ENCODE measurements around the gene R3HDM2.
"Not testable (repeated sequence)": the region's sequence is repeated elsewhere in the genome, so short reads cannot be mapped to it uniquely, and the experiment has no call there.

The R3HDM2 gene

DNA sequence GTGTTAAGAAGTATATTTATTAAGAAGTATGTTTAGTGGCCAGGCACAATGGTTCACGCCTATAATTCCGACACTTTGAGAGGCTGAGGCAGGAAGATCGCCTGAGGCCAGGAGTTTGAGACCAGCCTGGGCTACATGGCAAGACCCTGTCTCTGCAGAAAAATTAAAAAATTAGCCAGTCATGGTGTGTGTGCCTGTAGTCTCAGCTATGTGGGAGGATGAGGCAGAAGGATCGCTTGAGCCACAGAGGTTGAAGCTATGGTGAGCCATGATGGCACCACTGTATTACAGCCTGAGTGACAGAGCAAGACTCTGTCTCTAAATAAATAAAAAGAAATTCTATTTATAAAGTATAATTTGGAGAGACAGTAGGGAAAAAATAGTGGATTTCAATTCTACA is 20.3 kb downstream of the R3HDM2 start:
- TF ChIP-seq, protein P1, sequence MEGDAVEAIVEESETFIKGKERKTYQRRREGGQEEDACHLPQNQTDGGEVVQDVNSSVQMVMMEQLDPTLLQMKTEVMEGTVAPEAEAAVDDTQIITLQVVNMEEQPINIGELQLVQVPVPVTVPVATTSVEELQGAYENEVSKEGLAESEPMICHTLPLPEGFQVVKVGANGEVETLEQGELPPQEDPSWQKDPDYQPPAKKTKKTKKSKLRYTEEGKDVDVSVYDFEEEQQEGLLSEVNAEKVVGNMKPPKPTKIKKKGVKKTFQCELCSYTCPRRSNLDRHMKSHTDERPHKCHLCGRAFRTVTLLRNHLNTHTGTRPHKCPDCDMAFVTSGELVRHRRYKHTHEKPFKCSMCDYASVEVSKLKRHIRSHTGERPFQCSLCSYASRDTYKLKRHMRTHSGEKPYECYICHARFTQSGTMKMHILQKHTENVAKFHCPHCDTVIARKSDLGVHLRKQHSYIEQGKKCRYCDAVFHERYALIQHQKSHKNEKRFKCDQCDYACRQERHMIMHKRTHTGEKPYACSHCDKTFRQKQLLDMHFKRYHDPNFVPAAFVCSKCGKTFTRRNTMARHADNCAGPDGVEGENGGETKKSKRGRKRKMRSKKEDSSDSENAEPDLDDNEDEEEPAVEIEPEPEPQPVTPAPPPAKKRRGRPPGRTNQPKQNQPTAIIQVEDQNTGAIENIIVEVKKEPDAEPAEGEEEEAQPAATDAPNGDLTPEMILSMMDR (IDR thresholded peaks at IDR 0.05; ENCODE audit: control insufficient read depth, insufficient read depth, low read depth, low read length, missing control alignments) = no peak
- no peak for DNase-seq (ENCODE audit: low read depth)
- no peak overlapping the region for H3K4me3 ChIP-seq (ENCODE audit: control insufficient read depth, low read depth, low read length)

DNA sequence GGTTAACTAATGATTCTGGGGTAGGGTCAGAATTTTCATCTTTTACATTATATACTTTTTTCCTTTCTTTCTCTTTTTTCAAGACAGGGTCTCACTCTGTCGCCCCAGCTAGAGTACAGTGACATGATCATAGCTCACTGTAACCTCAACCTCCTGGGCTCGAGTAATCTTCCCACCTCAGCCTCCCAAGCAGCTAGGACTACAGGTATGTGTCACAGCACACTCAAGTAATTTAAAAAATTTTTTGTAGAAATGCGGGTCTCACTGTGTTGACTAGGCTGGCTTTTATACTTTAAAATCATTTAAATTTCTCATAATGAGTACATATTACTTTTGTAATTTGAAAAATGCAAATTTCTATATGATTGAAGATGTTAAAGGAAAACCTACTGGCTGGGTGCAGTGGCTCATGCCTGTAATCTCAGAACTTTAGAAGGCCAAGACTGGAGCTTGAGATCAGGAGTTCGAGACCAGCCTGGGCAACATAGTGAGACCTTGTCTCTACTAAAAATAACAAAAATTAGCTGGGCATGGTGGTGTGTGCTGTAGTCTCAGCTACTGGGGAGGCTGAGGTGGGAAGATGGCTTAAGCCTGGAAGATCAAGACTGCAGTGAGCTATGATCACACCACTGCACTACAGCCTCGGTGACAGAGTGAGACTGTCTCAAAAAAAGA is 25.7 kb downstream of the R3HDM2 start:
- DNase-seq (ENCODE audit: low read depth) = no peak

DNA sequence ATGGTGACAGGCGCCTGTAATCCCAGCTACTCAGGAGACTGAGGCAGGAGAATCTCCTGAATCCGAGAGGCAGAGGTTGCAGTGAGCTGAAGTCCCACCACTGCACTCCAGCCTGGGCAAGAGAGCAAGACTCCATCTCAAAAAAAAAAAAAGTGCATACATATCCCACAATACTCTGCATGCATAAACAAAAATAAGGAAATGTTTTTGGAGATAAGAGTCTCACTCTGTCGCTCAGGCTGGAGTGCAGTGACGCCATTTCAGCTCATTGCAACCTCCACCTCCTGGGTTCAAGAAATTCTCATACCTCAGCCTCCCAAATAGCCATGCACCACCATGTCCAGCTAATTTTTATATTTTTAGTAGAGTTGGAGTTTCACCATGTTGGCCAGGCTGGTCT is 28.7 kb downstream of the R3HDM2 start:
- H3K4me3 ChIP-seq (ENCODE audit: control insufficient read depth, low read depth, low read length); DNase-seq (ENCODE audit: low read depth): not testable (repeated sequence)

More for the DNA sequence above, 25.7 kb downstream of the R3HDM2 start:
- H3K4me3 ChIP-seq (ENCODE audit: control insufficient read depth, low read depth, low read length) = no peak overlapping the region
- TF ChIP-seq, protein P1 (IDR thresholded peaks at IDR 0.05; ENCODE audit: control insufficient read depth, insufficient read depth, low read depth, low read length, missing control alignments) = no peak

DNA sequence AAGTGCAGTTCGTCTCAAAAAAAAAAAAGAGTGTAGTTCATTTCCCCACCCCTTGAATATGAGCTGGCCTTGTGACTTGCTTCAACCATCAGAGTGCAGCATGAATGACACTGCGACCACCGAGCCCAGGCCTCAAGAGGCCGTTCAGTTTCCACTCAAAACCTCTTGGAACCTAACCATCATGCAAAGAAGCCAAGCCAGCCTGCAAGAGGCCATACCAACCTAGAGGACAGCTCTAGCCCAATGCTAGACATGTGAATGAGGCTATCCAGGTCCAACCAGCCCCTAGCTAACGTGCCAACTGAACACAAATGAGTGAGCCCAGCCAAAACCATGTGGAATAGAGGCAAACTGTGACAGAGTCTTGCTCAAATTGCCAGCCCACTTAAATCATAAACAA is 29.7 kb downstream of the R3HDM2 start:
- no peak overlapping the region for H3K4me3 ChIP-seq (ENCODE audit: control insufficient read depth, low read depth, low read length)
- TF ChIP-seq, protein P1 (IDR thresholded peaks at IDR 0.05; ENCODE audit: control insufficient read depth, insufficient read depth, low read depth, low read length, missing control alignments) = no peak
- DNase-seq (ENCODE audit: low read depth) = no peak

DNA sequence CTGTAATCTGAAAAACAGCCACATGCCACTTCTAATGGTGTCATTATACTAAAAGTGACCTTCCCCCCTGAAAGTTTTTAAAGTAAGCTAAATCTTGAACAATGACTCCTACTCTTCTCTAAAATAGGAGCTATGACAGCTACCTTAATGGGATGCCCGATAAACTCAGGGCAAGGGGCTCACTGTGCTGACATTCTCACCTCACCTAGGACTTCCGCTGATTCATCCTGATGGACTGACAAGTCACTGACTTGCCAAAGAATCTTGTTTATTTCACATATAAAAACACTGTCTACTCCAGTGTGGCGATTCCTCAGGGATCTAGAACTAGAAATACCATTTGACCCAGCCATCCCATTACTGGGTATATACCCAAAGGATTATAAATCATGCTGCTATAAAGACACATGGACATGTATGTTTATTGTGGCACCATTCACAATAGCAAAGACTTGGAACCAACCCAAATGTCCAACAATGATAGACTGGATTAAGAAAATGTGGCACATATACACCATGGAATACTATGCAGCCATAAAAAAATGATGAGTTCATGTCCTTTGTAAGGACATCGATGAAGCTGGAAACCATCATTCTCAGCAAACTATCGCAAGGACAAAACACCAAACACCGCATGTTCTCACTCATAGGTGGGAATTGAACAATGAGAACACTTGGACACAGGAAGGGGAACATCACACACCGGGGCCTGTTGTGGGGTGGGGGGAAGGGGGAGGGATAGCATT is 31.0 kb downstream of the R3HDM2 start:
- not testable (repeated sequence) for H3K4me3 ChIP-seq (ENCODE audit: control insufficient read depth, low read depth, low read length); DNase-seq (ENCODE audit: low read depth)

DNA sequence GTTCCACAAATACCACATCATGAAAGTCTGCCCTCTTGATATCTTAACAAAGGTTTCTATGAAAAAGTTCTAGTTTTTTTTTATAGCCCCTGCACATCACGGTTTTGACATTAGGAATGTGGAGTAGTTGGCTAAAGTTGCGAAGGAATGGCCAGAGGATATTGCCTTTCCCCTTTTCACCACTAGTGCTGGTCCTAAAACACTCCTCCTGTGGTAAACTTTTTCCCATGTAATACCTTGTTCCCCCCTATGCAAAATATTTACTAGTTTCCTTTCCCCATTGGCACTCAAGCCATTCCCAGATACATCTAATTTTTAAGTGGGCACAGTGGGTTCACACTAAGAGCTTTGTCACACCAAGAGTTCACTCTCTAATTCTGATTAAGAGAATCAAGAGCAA is 33.4 kb downstream of the R3HDM2 start:
- H3K4me3 ChIP-seq (ENCODE audit: control insufficient read depth, low read depth, low read length) = no peak overlapping the region
- TF ChIP-seq, protein P1 (IDR thresholded peaks at IDR 0.05; ENCODE audit: control insufficient read depth, insufficient read depth, low read depth, low read length, missing control alignments) = no peak
- no peak for DNase-seq (ENCODE audit: low read depth)

DNA sequence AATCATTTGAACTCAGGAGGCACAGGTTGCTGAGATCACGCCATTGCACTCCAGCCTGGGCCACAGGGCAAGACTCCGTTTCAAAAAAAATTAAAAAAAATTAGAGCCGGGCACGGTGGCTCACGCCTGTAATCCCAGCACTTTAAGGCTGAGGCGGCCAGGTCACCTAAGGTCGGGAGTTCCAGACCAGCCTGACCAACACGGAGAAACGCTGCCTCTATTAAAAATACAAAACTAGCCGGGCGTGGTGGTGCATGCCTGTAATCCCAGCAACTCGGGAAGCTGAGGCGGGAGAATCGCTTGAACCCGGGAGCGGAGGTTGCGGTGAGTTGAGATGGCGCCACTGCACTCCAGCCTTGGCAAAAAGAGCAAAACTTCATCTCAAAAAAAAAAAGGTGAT is 35.7 kb downstream of the R3HDM2 start:
- DNase-seq (ENCODE audit: low read depth) = no peak
- TF ChIP-seq, protein P1 (IDR thresholded peaks at IDR 0.05; ENCODE audit: control insufficient read depth, insufficient read depth, low read depth, low read length, missing control alignments) = no peak
- H3K4me3 ChIP-seq (ENCODE audit: control insufficient read depth, low read depth, low read length) = no peak overlapping the region
